Subcutaneous abdominal adipose tissue (tissue), 5 donors: Measurements from ENCODE around the gene EIF5.

Experiments used
- H3K27ac ChIP-seq: one replicate; pipeline ENCODE4 v1.7.0; 2013; ENCODE audit warnings: low read depth, mild to moderate bottlenecking, inconsistent platforms, low read length, moderate library complexity
- H3K27me3 ChIP-seq, 5 donors: one replicate each; pipeline ENCODE4 v1.7.0; 2013; ENCODE audit warnings: low read length in 5 of 5, inconsistent platforms in 1 of 5; ENCODE audit not compliant: control insufficient read depth in 5 of 5, insufficient read depth in 4 of 5
- H3K36me3 ChIP-seq, 5 donors: one replicate each; pipeline ENCODE4 v1.7.0; 2013; ENCODE audit warnings: low read length in 5 of 5; ENCODE audit not compliant: control insufficient read depth in 5 of 5, insufficient read depth in 5 of 5
- H3K4me1 ChIP-seq, 5 donors: one replicate each; pipeline ENCODE4 v1.7.0; 2013; ENCODE audit warnings: low read length in 5 of 5, mild to moderate bottlenecking in 3 of 5, moderate library complexity in 1 of 5; ENCODE audit not compliant: control insufficient read depth in 5 of 5, insufficient read depth in 5 of 5
- H3K4me3 ChIP-seq, 5 donors: one replicate each; pipeline ENCODE4 v1.7.0; 2013; ENCODE audit warnings: low read length in 5 of 5, low read depth in 1 of 5
- H3K9ac ChIP-seq, 5 donors: one replicate each; pipeline ENCODE4 v1.7.0; 2013; ENCODE audit warnings: low read length in 5 of 5, mild to moderate bottlenecking in 4 of 5, moderate library complexity in 3 of 5
- H3K9me3 ChIP-seq, 5 donors: one replicate each; pipeline ENCODE4 v1.7.0; 2013; ENCODE audit warnings: low read length in 5 of 5; ENCODE audit not compliant: control insufficient read depth in 5 of 5
- donor health status: healthy.
- donor health status: healthy.
- donor health status: healthy.
- donor health status: healthy.
- donor health status: healthy.

Gene EIF5

DNA sequence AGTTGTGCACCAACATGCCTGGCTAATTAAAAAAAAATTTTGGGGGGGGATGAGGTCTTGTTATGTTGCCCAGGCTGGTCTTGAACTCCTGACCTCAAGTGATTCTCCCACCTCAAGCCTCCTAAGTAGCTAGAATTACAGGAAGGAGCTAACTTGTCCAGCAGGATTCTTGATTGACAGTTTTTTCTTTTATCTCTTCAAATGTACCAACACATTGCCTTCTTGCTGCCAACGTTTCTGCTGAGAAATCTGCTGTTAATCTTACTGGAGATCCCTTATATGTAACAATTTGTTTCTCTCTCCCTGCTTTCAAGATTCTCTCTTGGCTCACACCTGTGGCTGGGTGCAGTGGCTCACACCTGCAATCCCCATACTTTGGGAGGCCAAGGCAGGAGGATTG lies 28.7 kb downstream of the EIF5 start:
- no peaks in the 10 kb centered on the region for H3K36me3 ChIP-seq
- H3K27me3 ChIP-seq, result peaks cover 0 to 8% (median 4%) of the 10 kb centered on the region in 5 donors
- no peak overlapping the region for H3K9ac ChIP-seq
- peaks cover 0 to 7% (median 0%) of the 10 kb centered on the region in 5 donors for H3K9me3 ChIP-seq
- H3K27ac ChIP-seq, result no peak overlapping the region
- no peaks in the 10 kb centered on the region for H3K4me1 ChIP-seq
- H3K4me3 ChIP-seq, result no peak overlapping the region

DNA sequence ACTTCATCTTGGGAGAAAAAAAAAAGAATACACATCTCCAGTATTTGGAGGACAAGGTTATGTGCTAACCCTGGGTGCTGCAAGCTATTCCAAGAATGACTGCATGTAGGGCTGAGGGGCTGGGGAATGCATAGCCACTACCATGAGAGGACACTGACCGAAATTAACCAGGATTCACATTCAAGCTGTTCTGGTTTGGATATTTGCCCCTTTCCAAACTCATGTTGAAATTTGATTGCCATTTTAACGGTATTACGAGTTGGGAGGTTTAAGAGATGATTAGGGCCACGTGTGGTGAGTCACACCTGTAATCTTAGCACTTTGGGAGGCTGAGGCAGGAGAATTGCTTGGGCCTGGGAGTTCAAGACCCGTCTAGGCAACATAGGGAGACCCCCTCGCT lies 32.7 kb downstream of the EIF5 start:
- Histone ChIP-seq H3K27ac (no peak overlapping the region), H3K36me3 (no peaks in the 10 kb centered on the region), H3K4me1 (no peaks in the 10 kb centered on the region), H3K9me3 (peaks cover 0 to 7% (median 0%) of the 10 kb centered on the region in 5 donors), H3K9ac (no peak overlapping the region), H3K27me3 (no peaks in the 10 kb centered on the region), H3K4me3 (no peak overlapping the region)

DNA sequence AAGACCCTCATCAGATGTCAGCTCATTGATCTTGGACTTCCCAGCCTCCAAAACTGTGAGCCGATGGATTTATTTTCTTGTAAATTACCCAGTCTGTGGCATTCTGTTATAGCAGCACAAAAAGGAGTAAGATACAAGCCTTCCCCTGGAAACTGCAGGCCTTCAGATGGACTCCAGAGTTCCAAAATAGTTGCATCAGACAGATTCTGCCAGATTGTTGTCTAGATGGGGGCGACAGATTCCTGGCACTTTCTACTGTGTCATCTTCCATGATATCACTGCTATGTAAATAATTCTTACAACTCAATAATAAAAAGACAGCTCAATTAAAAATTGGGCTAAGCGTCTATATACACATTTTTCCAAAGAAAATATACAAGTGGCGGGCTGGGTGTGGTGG lies 34.0 kb downstream of the EIF5 start:
- Histone ChIP-seq H3K4me1 (peaks cover 0 to 2% (median 0%) of the 10 kb centered on the region in 5 donors), H3K4me3 (no peak overlapping the region), H3K27ac (no peak overlapping the region), H3K27me3 (no peaks in the 10 kb centered on the region), H3K9ac (no peak overlapping the region), H3K9me3 (peaks cover 0 to under 1% (median 0%) of the 10 kb centered on the region in 5 donors), H3K36me3 (no peaks in the 10 kb centered on the region)

DNA sequence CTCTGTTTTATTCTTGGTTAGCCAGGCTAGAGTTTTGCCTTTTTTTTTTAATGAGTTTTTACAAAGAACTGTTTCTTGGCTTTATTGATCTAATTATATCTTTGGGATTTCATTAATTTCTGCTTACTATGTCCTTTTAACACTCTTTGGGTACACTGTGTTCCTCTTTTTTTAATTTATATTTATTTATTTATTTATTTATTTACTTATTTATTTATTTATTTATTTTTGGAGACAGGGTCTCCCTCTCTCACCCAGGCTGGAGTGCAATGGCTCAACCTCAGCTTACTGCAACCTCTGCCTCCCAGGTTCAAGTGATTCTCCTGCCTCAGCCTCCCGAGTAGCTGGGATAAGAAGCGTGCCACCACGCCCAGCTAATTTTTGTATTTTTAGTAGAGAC lies 36.0 kb downstream of the EIF5 start:
- Histone ChIP-seq H3K27me3 (peaks cover 0 to 2% (median 0%) of the 10 kb centered on the region in 5 donors), H3K4me3 (no peak overlapping the region), H3K9ac (no peak overlapping the region)

DNA sequence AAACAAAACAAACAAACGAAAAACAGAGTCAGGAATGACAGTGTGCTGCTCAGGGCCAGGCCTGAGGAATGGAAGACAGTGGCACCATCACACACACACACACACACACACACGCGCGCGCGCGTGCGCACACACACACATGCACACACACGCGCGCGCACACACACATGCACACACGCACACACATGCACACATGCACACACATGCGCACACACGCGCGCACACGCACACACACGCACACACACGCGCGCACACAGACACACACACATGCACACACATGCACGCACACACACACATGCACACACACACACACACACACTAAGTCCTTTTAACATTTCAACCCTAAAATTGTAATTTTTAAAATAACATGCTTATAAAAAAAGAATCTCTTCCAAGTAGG lies 38.0 kb downstream of the EIF5 start:
- Histone ChIP-seq H3K27me3 (peaks cover 0 to 2% (median 0%) of the 10 kb centered on the region in 5 donors), H3K4me1 (peaks cover 0 to 2% (median 0%) of the 10 kb centered on the region in 5 donors), H3K27ac (no peak overlapping the region), H3K9me3 (no peaks in the 10 kb centered on the region), H3K4me3 (no peak overlapping the region), H3K36me3 (no peaks in the 10 kb centered on the region), H3K9ac (no peak overlapping the region)

More for the DNA sequence above, 36.0 kb downstream of the EIF5 start:
- Histone ChIP-seq H3K36me3 (no peaks in the 10 kb centered on the region), H3K27ac (no peak overlapping the region), H3K9me3 (no peaks in the 10 kb centered on the region), H3K4me1 (peaks cover 0 to 2% (median 0%) of the 10 kb centered on the region in 5 donors)

DNA sequence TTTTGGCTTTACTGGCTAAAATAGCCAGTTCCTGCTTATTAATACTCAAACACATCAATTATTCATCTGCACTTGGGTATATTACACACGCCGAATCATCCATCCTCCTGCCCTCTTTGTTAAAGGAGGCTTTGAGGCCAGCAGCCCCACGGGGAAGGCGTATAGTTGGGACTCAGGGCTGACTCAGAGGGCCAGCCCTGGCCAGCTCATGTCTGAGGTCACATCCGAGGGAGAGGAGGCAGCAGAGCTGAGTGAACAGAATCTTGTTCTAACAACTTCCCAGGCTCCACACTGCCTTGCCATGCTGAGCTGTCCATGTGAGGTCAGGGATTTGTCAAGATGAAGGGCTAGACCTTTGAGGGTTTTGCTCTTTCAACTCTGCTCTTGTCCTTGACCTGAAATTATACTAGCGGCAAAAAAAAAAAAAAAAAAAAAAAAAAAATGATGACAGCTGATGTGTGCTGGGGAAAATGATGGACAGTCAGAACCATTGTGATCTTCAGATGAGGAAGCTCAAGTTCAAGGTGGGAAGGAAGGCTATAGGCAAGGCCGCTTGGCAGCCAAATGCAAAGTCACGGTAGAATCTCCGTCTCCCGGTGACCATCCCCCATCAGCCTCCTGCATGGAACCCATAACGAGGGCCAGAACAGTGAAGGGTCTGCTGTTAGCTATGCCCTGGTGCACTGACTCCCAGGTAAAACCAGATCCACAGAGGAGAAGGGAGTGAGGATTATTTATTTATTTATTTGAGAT lies 38.7 kb downstream of the EIF5 start:
- Histone ChIP-seq H3K36me3 (no peaks in the 10 kb centered on the region), H3K27me3 (peaks cover 0 to 2% (median 0%) of the 10 kb centered on the region in 5 donors), H3K27ac (no peak overlapping the region), H3K4me3 (no peak overlapping the region), H3K9me3 (no peaks in the 10 kb centered on the region), H3K4me1 (peaks cover 0 to 2% (median 0%) of the 10 kb centered on the region in 5 donors), H3K9ac (no peak overlapping the region)

DNA sequence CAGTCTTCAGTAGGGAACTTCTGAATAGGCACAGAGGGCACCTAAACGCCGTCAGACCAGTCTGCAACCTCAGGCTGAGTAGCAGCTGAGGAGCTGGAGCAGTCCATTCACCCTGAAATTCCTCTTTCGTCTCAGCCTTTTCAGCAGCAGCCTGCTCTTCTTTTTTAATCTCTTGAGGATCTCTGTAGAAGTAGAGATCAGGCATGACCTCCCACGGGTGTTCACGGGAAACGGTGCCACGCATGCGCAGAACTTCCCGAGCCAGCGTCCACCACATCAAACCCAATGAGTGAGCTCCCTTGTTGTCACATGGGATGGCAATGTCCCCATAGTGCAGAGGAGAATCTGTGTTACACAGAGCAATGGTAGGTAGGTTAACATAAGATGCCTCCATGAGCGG lies 40.1 kb downstream of the EIF5 start:
- no peak overlapping the region for H3K9ac ChIP-seq
- no peaks in the 10 kb centered on the region for H3K36me3 ChIP-seq
- peaks cover 0 to 2% (median 0%) of the 10 kb centered on the region in 5 donors for H3K4me1 ChIP-seq
- no peak overlapping the region for H3K4me3 ChIP-seq
- H3K27ac ChIP-seq, result no peak overlapping the region
- peaks cover 0 to 6% (median 0%) of the 10 kb centered on the region in 5 donors for H3K27me3 ChIP-seq
- no peaks in the 10 kb centered on the region for H3K9me3 ChIP-seq

DNA sequence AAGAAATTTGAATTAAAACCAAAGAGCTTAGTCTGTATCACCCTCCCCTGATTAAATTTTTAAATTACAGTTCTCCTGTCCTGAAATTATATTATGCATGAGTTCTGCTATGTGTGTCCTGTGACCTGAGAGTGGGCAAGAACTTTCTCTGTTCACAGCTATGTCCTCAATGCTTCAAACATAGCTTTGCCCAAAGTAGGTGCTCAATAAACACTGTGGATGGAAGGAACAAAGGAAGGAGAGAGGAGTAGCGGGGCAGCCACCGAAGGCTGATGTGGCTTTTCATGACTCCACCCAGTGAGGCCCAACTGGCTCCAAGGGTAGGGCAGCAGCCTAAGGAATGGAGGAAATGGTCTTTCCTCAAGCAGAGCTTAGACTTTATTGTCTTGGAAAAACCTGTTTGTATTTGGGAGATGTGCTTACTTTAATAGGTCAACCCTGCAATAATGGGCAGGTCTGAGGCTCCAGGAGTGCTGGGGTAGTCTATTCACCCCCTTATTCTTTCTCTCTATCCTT lies 43.5 kb downstream of the EIF5 start:
- no peak overlapping the region for H3K9ac ChIP-seq
- H3K27me3 ChIP-seq, result peaks cover 0 to 6% (median 0%) of the 10 kb centered on the region in 5 donors
- no peaks in the 10 kb centered on the region for H3K36me3 ChIP-seq
- H3K9me3 ChIP-seq, result no peaks in the 10 kb centered on the region
- no peak overlapping the region for H3K27ac ChIP-seq
- H3K4me3 ChIP-seq, result no peak overlapping the region
- H3K4me1 ChIP-seq, result peaks cover 0 to 1% (median 0%) of the 10 kb centered on the region in 5 donors

DNA sequence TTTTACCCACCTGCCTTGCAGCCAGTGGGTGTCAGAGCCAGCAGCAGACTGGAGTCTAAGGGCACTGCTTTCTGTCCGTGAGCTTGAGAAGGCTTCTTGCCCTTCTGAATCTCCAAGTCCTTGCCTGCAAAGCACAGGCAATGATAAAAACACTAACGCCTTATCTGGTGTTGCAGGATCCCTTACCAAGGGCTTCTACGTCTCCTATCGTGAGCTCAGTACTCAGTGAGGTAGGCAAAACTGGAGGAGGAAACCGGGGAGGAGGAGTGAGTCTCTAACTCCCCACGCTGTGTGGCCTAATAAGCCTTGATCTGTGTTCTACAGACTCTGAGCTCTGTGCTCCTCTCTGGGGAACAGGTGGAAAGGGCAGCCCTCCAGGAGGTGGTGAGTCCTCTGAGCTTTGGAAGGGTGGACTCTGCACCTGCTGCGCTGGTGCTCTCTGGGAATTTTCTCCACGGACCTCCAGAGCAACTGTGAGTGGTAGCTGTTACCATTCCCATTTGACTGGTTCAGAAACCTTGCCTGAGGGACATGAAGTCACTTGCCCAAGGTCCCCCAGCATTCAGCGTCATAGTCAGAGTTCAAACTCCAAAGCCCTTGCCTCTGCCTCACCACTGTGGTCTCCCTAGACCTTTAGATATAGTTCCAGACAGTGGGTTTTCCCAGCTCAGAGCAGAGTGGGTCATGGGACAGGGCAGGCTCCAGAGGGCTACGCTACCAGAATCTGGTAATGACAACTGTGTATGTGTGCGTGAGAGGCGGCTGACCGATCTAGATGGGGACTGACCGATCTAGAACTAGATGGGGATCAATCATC lies 44.2 kb downstream of the EIF5 start:
- Histone ChIP-seq H3K27me3 (peaks cover 0 to 6% (median 0%) of the 10 kb centered on the region in 5 donors), H3K9me3 (no peaks in the 10 kb centered on the region), H3K4me1 (no peaks in the 10 kb centered on the region), H3K27ac (no peak overlapping the region), H3K4me3 (no peak overlapping the region), H3K36me3 (no peaks in the 10 kb centered on the region), H3K9ac (no peak overlapping the region)
